ENCODE measurements around the gene MT2A. TPM values are rescaled to one million over a fixed set of nuclear protein-coding genes. Genes with fewer than 3 reads are reported as not detected.

Gene MT2A
- total RNA-seq, 1 experiment from 2014 or later = 144 TPM

- H3K36me3 ChIP-seq = no peaks in the 10 kb centered on the region; the same call in 1 of the 2 replicates
- DNase-seq = no peak
- no peak overlapping the region for H3K27ac ChIP-seq
- no peaks in the 10 kb centered on the region for H3K4me1 ChIP-seq
- H3K9me3 ChIP-seq (replicated peaks) = no peaks in the 10 kb centered on the region
- peaks cover 50% of the 10 kb centered on the region for H3K27me3 ChIP-seq
- no peak overlapping the region for H3K4me3 ChIP-seq
These were observed 40.9 kb downstream of the MT2A start for GRCh38 chr16:56649271-56649670.

- no peaks in the 10 kb centered on the region; the same call in 1 of the 2 replicates for H3K36me3 ChIP-seq
- no peak for DNase-seq
- H3K4me3 ChIP-seq = no peak overlapping the region
- peaks cover 52% of the 10 kb centered on the region for H3K27me3 ChIP-seq
- no peaks in the 10 kb centered on the region for H3K9me3 ChIP-seq (replicated peaks)
- no peaks in the 10 kb centered on the region for H3K4me1 ChIP-seq
- no peak overlapping the region for H3K27ac ChIP-seq
These were observed 41.4 kb downstream of the MT2A start for GRCh38 chr16:56649820-56650219.

- Histone ChIP-seq H3K36me3 (no peaks in the 10 kb centered on the region; the same call in 1 of the 2 replicates), H3K4me1 (no peaks in the 10 kb centered on the region), H3K4me3 (no peak within 1 kb of the TSS), H3K27me3 (peaks cover 46% of the 10 kb centered on the region), H3K9me3 (replicated peaks) (no peaks in the 10 kb centered on the region), H3K27ac (no peak within 1 kb of the TSS)
- DNase-seq = no peak
These were observed 43.2 kb downstream of the MT2A start, which contains the start of gene MT1B for GRCh38 chr16:56651586-56651985. MT1B (plus strand) TSS chr16:56651886; CDS start chr16:56651954, 68 bp downstream.

GRCh38 chr16:56652600-56652999 lies 44.2 kb downstream of the MT2A start:
- Histone ChIP-seq H3K27ac (no peak overlapping the region), H3K9me3 (replicated peaks) (no peaks in the 10 kb centered on the region), H3K4me1 (no peaks in the 10 kb centered on the region), H3K36me3 (no peaks in the 10 kb centered on the region; the same call in 1 of the 2 replicates), H3K27me3 (peaks cover 36% of the 10 kb centered on the region), H3K4me3 (no peak overlapping the region)
- DNase-seq = no peak

- peaks cover 36% of the 10 kb centered on the region for H3K27me3 ChIP-seq
- no peaks in the 10 kb centered on the region; the same call in 1 of the 2 replicates for H3K36me3 ChIP-seq
- no peak overlapping the region for H3K27ac ChIP-seq
- no peaks in the 10 kb centered on the region for H3K9me3 ChIP-seq (replicated peaks)
- no peak for DNase-seq
- H3K4me3 ChIP-seq = no peak overlapping the region
- no peaks in the 10 kb centered on the region for H3K4me1 ChIP-seq
These were observed 44.8 kb downstream of the MT2A start for GRCh38 chr16:56653218-56653617.

- H3K9me3 ChIP-seq (replicated peaks) = no peaks in the 10 kb centered on the region
- DNase-seq = no peak
- H3K4me1 ChIP-seq = no peaks in the 10 kb centered on the region
- H3K4me3 ChIP-seq = no peak within 1 kb of the TSS
- H3K36me3 ChIP-seq = no peaks in the 10 kb centered on the region
- no peak within 1 kb of the TSS for H3K27ac ChIP-seq
- peaks cover 31% of the 10 kb centered on the region for H3K27me3 ChIP-seq
These were observed 49.4 kb downstream of the MT2A start, which contains the start of gene MT1F for GRCh38 chr16:56657555-56658326. MT1F (plus strand) TSS chr16:56657959; CDS start chr16:56658059, 100 bp downstream.

GRCh38 chr16:56658327-56658875 lies 50.0 kb downstream of the MT2A start:
- no peak overlapping the region for H3K27ac ChIP-seq
- no peak overlapping the region for H3K4me3 ChIP-seq
- no peaks in the 10 kb centered on the region for H3K36me3 ChIP-seq
- no peaks in the 10 kb centered on the region for H3K9me3 ChIP-seq (replicated peaks)
- no peaks in the 10 kb centered on the region for H3K4me1 ChIP-seq
- peaks cover 25% of the 10 kb centered on the region for H3K27me3 ChIP-seq
- no peak for DNase-seq

Other genes starting within 250 kb of the MT2A start
- 140 TPM in 2 replicates for gene AMFR, start 183.0 kb upstream of the MT2A start, total RNA-seq (2014; rRNA removed; shearing (Covaris generic))
- gene NUDT21, start 157.3 kb upstream of the MT2A start, total RNA-seq (2014; rRNA removed; shearing (Covaris generic)) = 243 and 262 TPM in 2 replicates
- gene OGFOD1, start 157.0 kb upstream of the MT2A start, total RNA-seq (2014; rRNA removed; shearing (Covaris generic)) = 150 and 179 TPM in 2 replicates
- 10.9 and 11.7 TPM in 2 replicates for gene BBS2, start 88.6 kb upstream of the MT2A start, total RNA-seq (2014; rRNA removed; shearing (Covaris generic))
- gene MT4, start 43.5 kb upstream of the MT2A start, total RNA-seq (2014; rRNA removed; shearing (Covaris generic)) = not detected in 2 replicates
- gene MT3, start 19.1 kb upstream of the MT2A start, total RNA-seq (2014; rRNA removed; shearing (Covaris generic)) = not detected in 2 replicates
- gene MT1E, start 17.2 kb downstream of the MT2A start, total RNA-seq (2014; rRNA removed; shearing (Covaris generic)) = not detected in 2 replicates
- gene MT1M, start 24.1 kb downstream of the MT2A start, total RNA-seq (2014; rRNA removed; shearing (Covaris generic)) = not detected in 2 replicates
- gene MT1A, start 30.1 kb downstream of the MT2A start, total RNA-seq (2014; rRNA removed; shearing (Covaris generic)) = not detected in 2 replicates
- gene MT1B, start 43.3 kb downstream of the MT2A start, total RNA-seq (2014; rRNA removed; shearing (Covaris generic)) = not detected in 2 replicates
- not detected in 2 replicates for gene MT1F, start 49.4 kb downstream of the MT2A start, total RNA-seq (2014; rRNA removed; shearing (Covaris generic))
- not detected in 2 replicates for gene MT1G, start 59.5 kb downstream of the MT2A start, total RNA-seq (2014; rRNA removed; shearing (Covaris generic))
- not detected in 2 replicates for gene MT1H, start 61.2 kb downstream of the MT2A start, total RNA-seq (2014; rRNA removed; shearing (Covaris generic))
- gene MT1X, start 73.9 kb downstream of the MT2A start, total RNA-seq (2014; rRNA removed; shearing (Covaris generic)) = 95.4 and 97.1 TPM in 2 replicates
- gene NUP93, start 121.5 kb downstream of the MT2A start, total RNA-seq (2014; rRNA removed; shearing (Covaris generic)) = 194 and 201 TPM in 2 replicates